ENCODE data around the gene LDB2.

DNA sequence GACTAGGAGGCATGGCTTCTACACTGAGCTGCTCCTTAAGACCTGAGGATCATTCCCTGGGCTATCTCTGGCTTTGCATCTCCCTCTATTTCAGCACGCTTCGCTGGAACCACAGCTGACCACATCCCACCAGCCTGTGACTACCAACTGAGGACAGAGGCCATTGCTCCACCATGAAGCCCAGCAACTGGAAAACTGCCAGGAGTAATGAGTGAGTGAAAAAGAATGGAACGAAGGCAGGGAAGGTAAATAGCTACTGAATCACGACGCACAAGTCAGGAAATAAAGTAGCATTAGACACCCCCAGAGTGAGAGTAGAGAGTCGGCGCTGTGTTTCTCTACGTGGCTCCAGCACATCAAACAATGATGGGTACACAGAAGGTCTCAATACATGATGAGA, 314.7 kb downstream of the LDB2 start:
- TF ChIP-seq ZFX (IDR thresholded peaks at IDR 0.05; ENCODE audit: borderline replicate concordance): no peak
- TF ChIP-seq CTCF (IDR thresholded peaks at IDR 0.05): no peak
